IMR-90 (cell line): ENCODE measurements around the gene SLC9A9. TPM values are rescaled to one million over a fixed set of nuclear protein-coding genes. Genes with fewer than 3 reads are reported as not detected.

Experiments
- ATAC-seq: fragments of 200-7000 bp; cut with Tn5 transposase; 2 replicates; pipeline ENCODE4 v1.9.1; 2020; ENCODE audit warnings: low read depth, mild to moderate bottlenecking, moderate library complexity
- BruUV-seq: library from RNA; stranded (reverse); fragments of 400-500 nt; replicated peaks from 2 replicates; lab custom pipeline; 2021; lab: Mats Ljungman, UMichigan
- CTCF ChIA-PET: fragments of 300-600 bp; formaldehyde crosslinking; extraction: SDS; loops from one replicate; lab custom pipeline; 2021; ENCODE audit warnings: antibody characterized with exemption; lab: Yijun Ruan, JAX
- POLR2A ChIA-PET: fragments of 300-600 bp; sonication (Branson Sonifier 250); formaldehyde crosslinking; loops from one replicate; lab custom pipeline; 2022; ENCODE audit warnings: antibody characterized with exemption; ENCODE audit not compliant: unreplicated experiment; lab: Charles Lee
- DNase-seq: peaks from one replicate; pipeline ENCODE4 v3.0.0; 2013
- H2AFZ ChIP-seq: replicated peaks from 2 replicates; pipeline ENCODE3; 2013; ENCODE audit warnings: low read length, mild to moderate bottlenecking; ENCODE audit not compliant: poor library complexity
- H2AK5ac ChIP-seq: 2 replicates; pipeline ENCODE4 v1.6.1; 2013; ENCODE audit warnings: low read depth, low read length, inconsistent platforms
- H2AK9ac ChIP-seq: replicated peaks from 2 replicates; pipeline ENCODE3; 2013; ENCODE audit warnings: mild to moderate bottlenecking, low read depth, low read length, moderate library complexity; ENCODE audit not compliant: poor library complexity
- H2BK120ac ChIP-seq: 2 replicates; pipeline ENCODE4 v1.6.1; 2013; ENCODE audit warnings: low read depth, low read length, inconsistent platforms
- H2BK15ac ChIP-seq: 3 replicates; pipeline ENCODE4 v1.6.1; 2013; ENCODE audit warnings: low read depth, low read length, inconsistent platforms
- H2BK20ac ChIP-seq: 2 replicates; pipeline ENCODE4 v1.6.1; 2013; ENCODE audit warnings: low read depth, mild to moderate bottlenecking, inconsistent platforms, low read length, moderate library complexity
- H2BK5ac ChIP-seq: 2 replicates; pipeline ENCODE4 v1.6.1; 2013; ENCODE audit warnings: mild to moderate bottlenecking, low read depth, low read length, inconsistent platforms; ENCODE audit not compliant: poor library complexity, severe bottlenecking
- H3K14ac ChIP-seq: replicated peaks from 2 replicates; pipeline ENCODE4 v1.6.1; 2013; ENCODE audit warnings: low read depth, low read length, inconsistent platforms
- H3K18ac ChIP-seq: 2 replicates; pipeline ENCODE4 v1.6.1; 2013; ENCODE audit warnings: low read depth, low read length, control low read depth
- H3K23ac ChIP-seq: 2 replicates; pipeline ENCODE4 v1.6.1; 2013; ENCODE audit warnings: low read depth, low read length, inconsistent platforms
- H3K27ac ChIP-seq: 2 replicates; pipeline ENCODE4 v1.5.1; 2013; ENCODE audit warnings: mild to moderate bottlenecking, control low read depth, low read length; ENCODE audit not compliant: insufficient read depth
- H3K27me3 ChIP-seq: 2 replicates; pipeline ENCODE4 v1.6.1; 2013; ENCODE audit warnings: low read length; ENCODE audit not compliant: control insufficient read depth, insufficient read depth
- H3K36me3 ChIP-seq: 2 replicates; pipeline ENCODE4 v1.6.1; 2013; ENCODE audit warnings: low read length, mixed read lengths; ENCODE audit not compliant: control insufficient read depth, insufficient read depth
- H3K4ac ChIP-seq: 2 replicates; pipeline ENCODE4 v1.6.1; 2013; ENCODE audit warnings: low read depth, low read length, inconsistent platforms
- H3K4me1 ChIP-seq: 2 replicates; pipeline ENCODE4 v1.6.1; 2013; ENCODE audit warnings: low read length, mixed read lengths; ENCODE audit not compliant: control insufficient read depth, insufficient read depth
- H3K4me2 ChIP-seq: 2 replicates; pipeline ENCODE4 v1.6.1; 2013; ENCODE audit warnings: low read depth, mild to moderate bottlenecking, control low read depth, low read length, moderate library complexity
- H3K4me3 ChIP-seq: 2 replicates; pipeline ENCODE4 v1.5.1; 2013; ENCODE audit warnings: low read depth, mild to moderate bottlenecking, control low read depth, low read length, moderate library complexity; ENCODE audit not compliant: insufficient read depth
- H3K56ac ChIP-seq: 2 replicates; pipeline ENCODE4 v1.6.1; 2013; ENCODE audit warnings: low read length, inconsistent platforms; ENCODE audit not compliant: insufficient read depth; ENCODE audit errors: extremely low read depth
- H3K79me1 ChIP-seq, 2 experiments: 2 replicates each; pipeline ENCODE4 v1.6.1; 2013; ENCODE audit warnings: low read length in 2 of 2, inconsistent platforms in 1 of 2, low read depth in 1 of 2
- H3K9ac ChIP-seq: 2 replicates; pipeline ENCODE4 v1.6.1; 2013; ENCODE audit warnings: low read depth, low read length, control low read depth
- H3K9me1 ChIP-seq: 2 replicates; pipeline ENCODE4 v1.6.1; 2013; ENCODE audit warnings: low read length, inconsistent platforms; ENCODE audit not compliant: insufficient read depth
- H3K9me3 ChIP-seq: 2 replicates; pipeline ENCODE4 v1.6.1; 2013; ENCODE audit warnings: low read length; ENCODE audit not compliant: control insufficient read depth, insufficient read depth
- H4K20me1 ChIP-seq: 2 replicates; pipeline ENCODE4 v1.6.1; 2013; ENCODE audit warnings: low read length, inconsistent platforms; ENCODE audit not compliant: insufficient read depth
- H4K5ac ChIP-seq: 2 replicates; pipeline ENCODE4 v1.6.1; 2013; ENCODE audit warnings: mild to moderate bottlenecking, low read depth, low read length, control low read depth
- H4K8ac ChIP-seq, 2 experiments: 2 replicates each; pipeline ENCODE4 v1.6.1; 2013; ENCODE audit warnings: low read depth in 2 of 2, low read length in 2 of 2, control low read depth in 1 of 2, inconsistent platforms in 1 of 2
- H4K91ac ChIP-seq: 2 replicates; pipeline ENCODE4 v1.6.1; 2013; ENCODE audit warnings: low read depth, low read length, inconsistent platforms; ENCODE audit not compliant: insufficient read depth
- BHLHE40 ChIP-seq: fragments of 150-350 bp; IDR thresholded peaks from 2 replicates; pipeline ENCODE4 v1.6.1; 2016; ENCODE audit warnings: mild to moderate bottlenecking, low read depth, low read length
- CEBPB ChIP-seq: IDR thresholded peaks from 2 replicates; pipeline ENCODE4 v1.6.1; 2012; ENCODE audit warnings: low read depth, low read length, improper control_type of control experiment
- CHD1 ChIP-seq: IDR thresholded peaks from 2 replicates; pipeline ENCODE4 v1.6.1; 2012; ENCODE audit warnings: low read depth, low read length, improper control_type of control experiment
- ELK1 ChIP-seq: fragments of 150-350 bp; IDR thresholded peaks from 2 replicates; pipeline ENCODE4 v1.6.1; 2016; ENCODE audit warnings: low read depth, mild to moderate bottlenecking, low read length, moderate library complexity, borderline replicate concordance
- FOS ChIP-seq: fragments of 150-350 bp; IDR thresholded peaks from 2 replicates; pipeline ENCODE4 v1.6.1; 2016; ENCODE audit warnings: low read depth, low read length
- MAFK ChIP-seq: IDR thresholded peaks from 2 replicates; pipeline ENCODE4 v1.6.1; 2012; ENCODE audit warnings: low read depth, low read length, improper control_type of control experiment
- MAZ ChIP-seq: IDR thresholded peaks from 2 replicates; pipeline ENCODE4 v1.6.1; 2012; ENCODE audit warnings: low read depth, mild to moderate bottlenecking, low read length, improper control_type of control experiment, moderate library complexity, borderline replicate concordance
- MXI1 ChIP-seq: IDR thresholded peaks from 2 replicates; pipeline ENCODE4 v1.6.1; 2012; ENCODE audit warnings: low read depth, mild to moderate bottlenecking, low read length, moderate library complexity, borderline replicate concordance
- NFE2L2 ChIP-seq: fragments of 150-350 bp; IDR thresholded peaks from 2 replicates; pipeline ENCODE4 v1.6.1; 2016; ENCODE audit warnings: low read depth, mild to moderate bottlenecking, low read length
- POLR2A ChIP-seq: IDR thresholded peaks from 2 replicates; pipeline ENCODE4 v1.6.1; 2012; ENCODE audit warnings: mild to moderate bottlenecking, low read depth, low read length
- RAD21 ChIP-seq: IDR thresholded peaks from 2 replicates; pipeline ENCODE4 v1.6.1; 2012; ENCODE audit warnings: low read length, improper control_type of control experiment
- RCOR1 ChIP-seq: IDR thresholded peaks from 2 replicates; pipeline ENCODE4 v1.6.1; 2012; ENCODE audit warnings: mild to moderate bottlenecking, low read length, improper control_type of control experiment; ENCODE audit not compliant: insufficient replicate concordance
- RFX5 ChIP-seq: IDR thresholded peaks from 2 replicates; pipeline ENCODE4 v1.8.0; 2012; ENCODE audit warnings: low read depth, mild to moderate bottlenecking, low read length, moderate library complexity
- SMC3 ChIP-seq: fragments of 150-350 bp; IDR thresholded peaks from 2 replicates; pipeline ENCODE4 v1.6.1; 2016; ENCODE audit warnings: low read depth, mild to moderate bottlenecking, antibody characterized with exemption, low read length, moderate library complexity
- whole genome bisulfite sequencing, 2 experiments: methylation state at CpG; one replicate each; pipeline versions ENCODE4 v1.1.5 to v1.1.7; 2013; ENCODE audit warnings: missing lambda C conversion rate in 2 of 2; ENCODE audit not compliant: insufficient read length in 1 of 2; ENCODE audit errors: extremely low coverage in 2 of 2; 5-methylcytosine and 5-hydroxymethylcytosine counted together
- dilution Hi-C: fragments of 300-500 bp; cut with HindIII; formaldehyde crosslinking; loops from one replicate; pipeline ENCODE4 v1.14.3; 2018; ENCODE audit warnings: low sequenced_read_pairs; ENCODE audit not compliant: unreplicated experiment
- in situ Hi-C: fragments of 300-500 bp; cut with MboI; formaldehyde crosslinking; loops from 3 replicates; pipeline ENCODE4 v1.14.3; 2019; ENCODE audit warnings: low sequenced_read_pairs, inconsistent platforms, mixed read lengths
- intact Hi-C: fragments of 100-400 bp; cut with micrococcal nuclease; formaldehyde crosslinking; loops from 2 replicates; pipeline ENCODE4 v1.10.0; 2022
- polyA plus RNA-seq, 3 experiments: library from polyadenylated mRNA; depleted of rRNA; stranded (reverse); fragments of >200 nt; gene quantifications; 2 replicates each; pipeline ENCODE4 v1.2.3, GENCODE V29; 2012; ENCODE audit warnings: low replicate concordance in 1 of 3
- total RNA-seq: library from RNA; depleted of rRNA; stranded (reverse); fragments of >200 nt; gene quantifications from 2 replicates; pipeline ENCODE4 v1.2.3, GENCODE V29; 2012
- TF ChIP-seq, protein P1 (sequence below): conservative IDR thresholded peaks from 2 replicates; pipeline ENCODE4 v1.5.1; 2012; ENCODE audit warnings: mild to moderate bottlenecking, low read depth, low read length, improper control_type of control experiment
- TF ChIP-seq, protein P2 (sequence below): fragments of 150-350 bp; IDR thresholded peaks from 2 replicates; pipeline ENCODE4 v1.6.1; 2017; ENCODE audit warnings: mild to moderate bottlenecking, antibody characterized with exemption, low read length, low read depth

The SLC9A9 gene
- total and polyA plus RNA-seq, 2 of the 4 experiments (the other 2 are of a cell fraction): 1.4 to 2.3 TPM

GRCh38 chr3:143339451-143339850 lies 508.8 kb downstream of the SLC9A9 start:
- Histone ChIP-seq H3K18ac (no peak overlapping the region), H3K79me1 (no peaks in the 10 kb centered on the region), H3K23ac (no peak overlapping the region), H4K8ac (no peak overlapping the region), H3K9me3 (no peaks in the 10 kb centered on the region), H2AK5ac (no peak overlapping the region), H3K27ac (no peak overlapping the region), H4K20me1 (no peaks in the 10 kb centered on the region), H3K4ac (no peak overlapping the region), H3K4me1 (no peaks in the 10 kb centered on the region), H2BK15ac (no peak overlapping the region), H2BK20ac (no peak overlapping the region), H2BK120ac (no peak overlapping the region), H2BK5ac (no peak overlapping the region), H3K36me3 (no peaks in the 10 kb centered on the region), H3K27me3 (no peaks in the 10 kb centered on the region), H3K4me3 (no peak overlapping the region), H3K14ac (no peak overlapping the region), H3K56ac (no peak overlapping the region), H4K5ac (no peak overlapping the region), H2AK9ac (no peak overlapping the region), H3K9ac (no peak overlapping the region), H3K4me2 (no peak overlapping the region), H4K91ac (no peak overlapping the region), H3K9me1 (no peaks in the 10 kb centered on the region), H2AFZ (no peak overlapping the region)
- no CpG with 5 or more reads among the region's 2 CpGs for WGBS, 2 experiments
- intact Hi-C loops (no loop called here), dilution Hi-C loops (no loop called here), in situ Hi-C loops (no loop called here)
- DNase-seq (no peak), ATAC-seq (no peak; the same call in 1 of the 2 replicates)
- CTCF ChIA-PET: no interaction called here
- BruUV-seq: no TSS peak
- TF ChIP-seq RAD21: no peak
- TF ChIP-seq RFX5: no peak
- no peak for TF ChIP-seq MXI1
- no peak for TF ChIP-seq POLR2A
- TF ChIP-seq CEBPB: no peak
- TF ChIP-seq, protein P1, sequence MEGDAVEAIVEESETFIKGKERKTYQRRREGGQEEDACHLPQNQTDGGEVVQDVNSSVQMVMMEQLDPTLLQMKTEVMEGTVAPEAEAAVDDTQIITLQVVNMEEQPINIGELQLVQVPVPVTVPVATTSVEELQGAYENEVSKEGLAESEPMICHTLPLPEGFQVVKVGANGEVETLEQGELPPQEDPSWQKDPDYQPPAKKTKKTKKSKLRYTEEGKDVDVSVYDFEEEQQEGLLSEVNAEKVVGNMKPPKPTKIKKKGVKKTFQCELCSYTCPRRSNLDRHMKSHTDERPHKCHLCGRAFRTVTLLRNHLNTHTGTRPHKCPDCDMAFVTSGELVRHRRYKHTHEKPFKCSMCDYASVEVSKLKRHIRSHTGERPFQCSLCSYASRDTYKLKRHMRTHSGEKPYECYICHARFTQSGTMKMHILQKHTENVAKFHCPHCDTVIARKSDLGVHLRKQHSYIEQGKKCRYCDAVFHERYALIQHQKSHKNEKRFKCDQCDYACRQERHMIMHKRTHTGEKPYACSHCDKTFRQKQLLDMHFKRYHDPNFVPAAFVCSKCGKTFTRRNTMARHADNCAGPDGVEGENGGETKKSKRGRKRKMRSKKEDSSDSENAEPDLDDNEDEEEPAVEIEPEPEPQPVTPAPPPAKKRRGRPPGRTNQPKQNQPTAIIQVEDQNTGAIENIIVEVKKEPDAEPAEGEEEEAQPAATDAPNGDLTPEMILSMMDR: no peak
- TF ChIP-seq BHLHE40: no peak
- TF ChIP-seq NFE2L2: no peak
- TF ChIP-seq FOS: no peak
- TF ChIP-seq, protein P2, sequence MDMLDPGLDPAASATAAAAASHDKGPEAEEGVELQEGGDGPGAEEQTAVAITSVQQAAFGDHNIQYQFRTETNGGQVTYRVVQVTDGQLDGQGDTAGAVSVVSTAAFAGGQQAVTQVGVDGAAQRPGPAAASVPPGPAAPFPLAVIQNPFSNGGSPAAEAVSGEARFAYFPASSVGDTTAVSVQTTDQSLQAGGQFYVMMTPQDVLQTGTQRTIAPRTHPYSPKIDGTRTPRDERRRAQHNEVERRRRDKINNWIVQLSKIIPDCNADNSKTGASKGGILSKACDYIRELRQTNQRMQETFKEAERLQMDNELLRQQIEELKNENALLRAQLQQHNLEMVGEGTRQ: no peak
- TF ChIP-seq CHD1: no peak
- TF ChIP-seq SMC3: no peak
- TF ChIP-seq RCOR1: no peak
- no peak for TF ChIP-seq ELK1
- no peak for TF ChIP-seq MAFK
- no peak for TF ChIP-seq MAZ
- POLR2A ChIA-PET: no interaction called here
